ENCODE results near the gene UPK3B.
"Not testable (repeated sequence)": the region's sequence is repeated elsewhere in the genome, so short reads cannot be mapped to it uniquely, and the experiment has no call there.

The UPK3B gene

DNA sequence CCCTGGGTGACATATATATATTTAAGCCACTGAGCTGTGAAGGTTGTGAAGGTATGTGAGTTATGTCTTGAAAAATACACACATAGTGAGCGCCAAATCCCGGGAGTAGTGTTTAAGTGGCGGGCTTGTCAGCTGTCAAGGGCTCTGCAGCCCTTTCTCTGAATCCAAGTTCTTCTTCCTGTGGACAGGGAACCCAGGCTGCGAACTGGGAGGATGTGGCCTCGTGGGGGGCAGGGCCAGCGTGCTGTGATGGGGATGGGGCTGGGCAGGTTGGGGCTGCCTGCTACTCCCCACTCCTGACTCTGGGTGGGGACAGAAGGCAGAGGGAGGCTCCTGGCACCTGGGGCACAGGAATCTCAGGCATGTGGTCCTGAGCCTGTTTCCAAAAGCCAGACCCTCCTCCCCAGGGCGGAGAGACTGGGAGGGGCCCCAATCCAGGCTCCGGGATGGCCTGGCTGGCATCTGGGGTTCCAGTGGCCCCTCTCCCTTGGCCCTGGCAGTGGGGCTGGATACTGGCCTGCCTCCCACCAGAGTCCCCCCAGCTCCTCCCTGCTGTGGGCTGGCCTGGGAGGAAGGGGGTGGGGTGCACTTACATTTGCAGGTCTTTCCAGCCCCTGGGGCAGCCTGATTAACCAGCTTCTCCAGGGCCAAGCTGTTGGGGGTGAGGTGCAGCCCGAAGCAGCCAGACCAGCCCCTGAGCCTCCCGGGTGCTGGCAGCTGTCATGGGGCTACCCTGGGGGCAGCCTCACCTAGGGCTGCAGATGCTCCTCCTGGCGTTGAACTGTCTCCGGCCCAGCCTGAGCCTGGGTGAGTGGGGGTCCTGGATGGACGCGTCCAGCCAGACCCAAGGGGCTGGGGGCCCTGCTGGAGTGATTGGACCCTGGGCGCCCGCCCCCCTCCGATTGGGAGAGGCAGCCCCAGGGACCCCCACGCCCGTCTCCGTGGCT, at the start of gene UPK3B:
Gene UPK3B (plus strand): TSS at position 622 of the 947 bp plus-strand sequence. CDS start 101 bp downstream, at position 723.
- no peak for ATAC-seq

DNA sequence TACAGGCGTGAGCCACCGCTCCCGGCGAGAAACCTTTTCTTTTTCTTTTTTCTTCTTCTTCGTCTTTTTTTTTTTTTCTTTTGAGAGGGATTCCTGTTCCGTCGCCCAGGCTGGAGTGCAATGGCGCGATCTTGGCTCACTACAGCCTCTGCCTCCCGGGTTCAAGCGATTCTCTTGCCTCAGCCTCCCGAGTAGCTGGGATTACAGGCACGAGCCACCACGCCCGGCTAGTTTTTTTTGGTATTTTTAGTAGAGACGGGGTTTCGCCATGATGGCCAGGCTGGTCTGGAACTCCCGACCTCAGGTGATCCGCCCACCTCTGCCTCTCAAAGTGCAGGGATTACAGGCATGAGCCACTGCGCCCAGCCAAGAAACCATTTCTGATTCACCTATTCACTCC, 49.6 kb upstream of the UPK3B start:
- not testable (repeated sequence) for ATAC-seq

DNA sequence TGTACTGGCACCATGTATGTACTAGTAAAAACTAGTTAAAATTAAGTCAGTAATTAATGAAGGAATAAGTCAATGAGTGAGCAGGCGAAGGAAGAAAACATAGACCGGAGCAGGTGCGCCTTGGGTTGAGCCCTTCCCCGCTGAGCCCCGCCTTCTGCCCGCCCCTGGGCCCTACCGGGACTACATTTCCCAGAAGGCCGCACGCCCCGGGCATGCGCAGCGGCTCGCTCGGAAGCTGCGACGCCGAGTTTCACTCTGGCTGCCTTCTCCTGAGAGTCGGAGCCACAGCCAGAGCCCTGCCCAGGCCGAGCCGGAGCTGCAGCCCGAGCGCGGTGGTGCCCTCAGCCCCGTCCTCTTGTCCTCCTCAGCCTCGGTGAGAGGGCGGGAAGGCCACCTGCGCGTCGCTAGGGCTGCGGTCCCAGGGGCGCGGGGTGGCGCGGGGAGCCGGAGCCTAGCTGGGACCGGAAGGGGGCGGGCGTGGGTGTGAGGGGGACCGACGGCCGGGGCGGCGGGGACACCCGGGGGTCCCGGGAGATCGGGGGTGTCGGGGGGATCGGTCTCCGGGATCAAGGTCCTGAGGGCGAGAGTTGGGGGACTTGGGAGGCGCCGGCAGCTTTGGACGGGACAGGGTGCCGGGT, 48.8 kb upstream of the UPK3B start, which contains the start of gene DTX2:
Gene DTX2 (plus strand): TSS at position 246 of the 638 bp plus-strand sequence. CDS start 18,801 bp downstream, outside the sequence.
- peak; percentile 99 for ATAC-seq

DNA sequence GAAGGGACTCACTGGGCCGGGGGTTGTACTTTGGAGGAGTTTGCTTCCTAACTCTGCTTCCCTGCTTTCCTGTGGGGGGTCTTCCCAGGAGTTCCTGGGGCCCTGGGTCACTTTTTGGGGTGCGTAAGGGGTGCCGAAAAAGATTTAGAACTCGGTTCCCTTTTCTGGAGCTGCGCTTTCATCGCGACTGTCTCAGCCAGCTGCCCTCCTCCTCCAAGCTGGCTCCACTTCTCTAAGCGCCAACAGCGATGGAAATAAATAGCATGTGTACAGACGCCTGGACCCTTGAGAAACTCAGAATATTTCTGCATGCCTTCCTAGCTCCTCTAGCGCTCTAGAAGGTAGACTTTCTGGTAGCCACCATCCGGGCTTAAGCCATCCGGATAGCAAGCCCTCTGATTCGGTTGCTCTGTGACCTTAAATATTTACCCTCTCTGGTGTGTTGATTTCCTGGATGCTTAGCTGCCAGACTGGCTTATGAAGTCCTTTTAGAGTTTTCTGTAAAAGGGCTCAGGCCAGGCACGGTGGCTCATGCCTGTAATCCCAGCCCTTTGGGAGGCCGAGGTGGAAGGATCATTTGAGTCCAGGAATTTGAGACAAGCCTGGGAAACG, 48.0 kb upstream of the UPK3B start:
- ATAC-seq: not testable (repeated sequence)

DNA sequence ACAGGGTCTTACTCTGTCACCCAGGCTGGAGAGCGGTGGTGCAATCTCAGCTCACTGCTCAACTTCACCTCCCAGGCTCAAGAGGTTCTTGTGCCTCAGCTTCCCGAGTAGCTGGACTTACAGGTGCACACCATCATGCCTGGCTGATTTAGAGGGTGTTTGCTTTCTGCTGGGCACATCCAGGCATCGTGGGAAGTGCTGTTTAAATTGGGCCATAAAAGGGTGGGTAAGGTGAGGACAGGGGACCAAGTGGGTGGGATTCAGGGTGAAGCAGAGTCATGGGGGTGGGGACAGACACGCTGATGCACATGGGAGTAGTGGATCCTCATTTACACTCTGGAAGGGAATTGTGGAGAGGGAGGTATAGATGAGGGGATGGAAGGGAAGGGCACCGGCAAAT, 45.4 kb upstream of the UPK3B start:
- ATAC-seq: not testable (repeated sequence)

DNA sequence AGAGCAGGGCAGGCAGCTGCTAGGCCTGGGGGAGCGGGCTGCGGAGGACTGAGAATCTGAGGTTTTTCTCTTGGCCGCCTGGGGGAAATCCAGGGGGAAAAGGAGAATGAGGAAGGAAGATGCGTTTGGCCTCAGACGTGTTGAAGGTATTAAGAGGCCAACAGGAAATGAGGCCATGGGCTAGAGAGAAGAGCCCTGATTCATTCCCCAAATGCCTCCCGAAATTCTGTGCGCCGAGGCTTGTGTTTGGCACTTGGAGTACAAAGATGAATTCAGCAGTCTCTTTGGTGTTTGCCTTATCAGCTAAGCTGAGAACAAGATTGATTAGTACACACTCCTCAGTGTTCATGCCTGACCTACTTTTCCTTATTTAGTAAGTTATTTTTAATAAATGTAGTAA, 44.4 kb upstream of the UPK3B start:
- ATAC-seq: not testable (repeated sequence)

DNA sequence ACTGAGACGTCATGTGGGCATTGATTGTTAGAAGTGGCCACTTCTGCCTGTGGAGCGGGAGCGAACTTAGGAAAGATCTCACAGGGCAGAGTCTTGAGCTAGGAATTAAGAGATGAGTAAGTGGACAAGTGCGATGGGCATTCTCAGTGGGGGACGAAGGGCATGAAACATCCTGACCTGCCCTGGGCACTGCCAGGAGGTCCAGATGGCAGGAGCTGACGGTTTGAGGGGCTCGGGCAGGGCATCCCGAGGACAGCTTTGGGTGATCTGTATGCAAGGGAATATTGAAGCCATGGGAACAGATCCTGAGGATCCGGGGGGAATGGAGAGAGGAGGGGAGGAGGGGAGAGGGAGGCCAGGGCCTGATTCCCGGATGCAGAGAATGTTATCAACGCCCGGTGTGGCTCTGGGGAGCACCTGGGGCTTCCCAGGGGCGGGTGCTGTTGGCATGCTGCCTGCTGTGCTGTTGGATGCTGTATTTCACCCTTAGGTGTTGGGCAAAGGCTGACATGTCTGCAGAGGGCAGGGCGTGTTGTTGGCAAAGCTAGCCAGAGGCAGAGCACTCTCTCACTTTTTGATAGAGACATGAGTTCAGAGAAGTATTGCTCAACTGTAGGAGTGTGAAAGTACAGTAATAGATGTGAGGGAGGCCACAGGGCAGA, 42.5 kb upstream of the UPK3B start:
- not testable (repeated sequence) for ATAC-seq

DNA sequence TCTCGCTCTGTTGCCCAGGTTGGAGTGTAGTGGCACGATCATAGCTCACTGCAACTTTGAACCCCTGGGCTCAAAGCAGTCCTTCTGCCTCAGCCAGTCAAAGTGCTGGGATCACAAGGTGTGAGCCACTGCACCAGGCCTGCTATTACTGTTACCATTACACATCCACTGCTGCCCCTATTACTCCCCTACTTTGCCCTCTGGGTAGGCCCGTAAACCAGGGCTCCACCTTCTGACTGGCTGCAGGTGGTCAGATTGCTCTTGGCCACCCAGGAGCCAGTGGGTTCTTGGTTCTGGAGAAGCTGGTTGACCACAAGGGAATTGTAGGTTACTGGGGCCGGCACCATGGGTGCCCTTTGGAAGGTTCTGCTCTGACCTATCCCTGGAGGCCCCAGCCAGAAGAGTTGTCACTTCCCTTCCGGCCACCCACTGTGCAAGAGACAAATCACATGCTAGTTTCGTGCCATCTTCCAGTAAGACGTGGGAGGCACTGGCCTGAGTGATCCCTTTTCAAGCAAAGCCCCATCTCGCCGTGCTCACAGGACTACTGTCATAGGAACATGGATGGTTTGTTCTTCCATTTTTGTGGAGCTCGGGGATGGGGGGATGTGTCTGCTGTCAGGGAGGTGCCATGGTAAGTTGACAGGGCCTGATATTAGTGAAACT, 38.7 kb upstream of the UPK3B start:
- not testable (repeated sequence) for ATAC-seq

DNA sequence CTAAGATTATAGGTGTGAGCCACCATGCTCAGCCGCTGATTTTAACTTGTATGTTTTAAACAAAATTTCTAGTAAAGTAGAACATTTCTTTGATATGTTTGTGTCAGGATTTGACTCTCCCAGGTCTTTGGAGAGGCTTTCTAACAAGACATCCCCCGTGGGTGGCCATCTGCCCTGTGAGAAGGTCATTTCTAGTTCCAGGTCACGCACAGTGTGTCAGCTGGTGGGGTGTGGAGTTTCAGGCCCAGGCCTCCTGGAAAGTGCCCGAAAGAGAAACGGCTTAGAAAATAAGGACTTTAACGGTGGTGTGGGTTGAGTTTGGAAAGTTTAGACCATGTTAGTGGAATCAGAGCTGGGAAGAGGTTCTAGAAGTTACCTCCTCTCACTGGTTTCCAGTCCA, 37.3 kb upstream of the UPK3B start:
- not testable (repeated sequence) for ATAC-seq

DNA sequence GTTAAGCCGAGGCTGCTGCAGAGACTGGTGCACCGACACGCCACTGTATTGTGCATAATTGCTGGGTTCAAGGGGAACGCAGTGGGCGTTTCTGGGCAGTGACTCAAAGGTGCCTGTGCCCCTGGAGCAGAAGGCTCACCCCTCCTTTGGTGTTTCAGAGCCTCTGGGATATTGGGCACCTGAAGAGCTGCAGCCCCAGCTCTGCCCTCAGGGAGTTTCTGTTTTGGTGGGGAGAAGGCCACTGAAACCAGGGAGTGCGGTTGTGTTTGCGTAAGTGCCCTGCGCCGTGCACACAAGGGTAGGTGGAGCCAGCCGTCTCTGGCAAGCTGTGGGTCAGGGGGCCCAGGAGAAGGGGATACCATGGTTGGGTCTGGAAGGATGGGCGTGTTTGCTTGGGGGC, 34.1 kb upstream of the UPK3B start:
- ATAC-seq: not testable (repeated sequence)

DNA sequence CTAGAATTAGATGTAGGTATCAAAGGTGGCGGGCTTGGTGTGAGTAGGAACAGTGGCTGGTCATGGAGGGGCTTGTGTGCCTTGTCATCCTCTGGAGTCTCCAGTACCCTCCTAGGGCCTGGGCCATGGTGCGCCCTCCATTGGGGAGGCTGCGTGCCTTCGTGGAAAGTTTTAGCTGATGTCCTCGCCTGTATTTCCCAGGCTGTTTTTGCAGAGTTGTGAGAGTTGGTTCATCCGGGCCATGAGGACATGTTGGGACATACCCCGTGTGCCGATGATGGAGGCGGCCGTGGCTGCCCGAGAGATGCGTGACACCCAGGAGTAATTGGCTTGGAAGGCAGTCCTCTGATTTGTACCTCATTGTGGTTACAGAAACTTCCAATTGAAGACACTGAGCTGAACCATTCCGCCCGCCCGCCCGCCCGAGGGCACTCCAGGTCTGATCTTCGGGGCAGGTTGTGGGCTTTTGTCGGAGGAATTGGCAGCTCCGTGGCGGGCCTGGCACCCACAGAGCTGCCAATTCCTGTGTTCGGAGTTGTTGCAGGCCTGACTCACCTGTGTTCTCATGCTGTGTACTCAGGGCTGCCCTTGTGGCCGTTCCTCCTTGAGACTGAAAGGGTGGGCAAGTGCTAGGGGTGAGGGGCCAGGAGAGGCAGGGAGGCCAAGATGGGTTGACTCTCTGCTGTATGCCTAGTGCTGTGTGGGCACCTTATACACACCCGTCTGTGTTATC, 33.4 kb upstream of the UPK3B start:
- ATAC-seq: not testable (repeated sequence)

DNA sequence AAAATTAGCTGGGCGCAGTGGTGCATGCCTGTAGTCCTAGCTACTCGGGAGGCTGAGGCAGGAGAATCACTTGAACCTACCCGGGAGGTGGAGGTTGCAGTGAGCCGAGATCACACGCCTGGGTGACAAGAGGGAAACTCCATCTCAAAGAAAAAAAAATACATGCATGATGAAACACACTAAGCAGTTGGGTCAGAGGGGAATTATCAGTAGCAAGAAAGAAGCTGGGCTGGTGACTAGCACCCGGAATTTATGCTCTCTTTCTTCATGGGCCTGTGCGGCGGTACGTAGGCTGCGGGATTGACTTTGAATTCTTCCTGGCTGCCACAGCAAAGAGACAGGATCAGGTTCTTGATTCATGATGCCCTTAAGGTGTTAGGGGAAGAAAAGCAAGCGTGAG, 30.7 kb upstream of the UPK3B start:
- peak in 1 of 2 donors; percentile 33 for ATAC-seq

DNA sequence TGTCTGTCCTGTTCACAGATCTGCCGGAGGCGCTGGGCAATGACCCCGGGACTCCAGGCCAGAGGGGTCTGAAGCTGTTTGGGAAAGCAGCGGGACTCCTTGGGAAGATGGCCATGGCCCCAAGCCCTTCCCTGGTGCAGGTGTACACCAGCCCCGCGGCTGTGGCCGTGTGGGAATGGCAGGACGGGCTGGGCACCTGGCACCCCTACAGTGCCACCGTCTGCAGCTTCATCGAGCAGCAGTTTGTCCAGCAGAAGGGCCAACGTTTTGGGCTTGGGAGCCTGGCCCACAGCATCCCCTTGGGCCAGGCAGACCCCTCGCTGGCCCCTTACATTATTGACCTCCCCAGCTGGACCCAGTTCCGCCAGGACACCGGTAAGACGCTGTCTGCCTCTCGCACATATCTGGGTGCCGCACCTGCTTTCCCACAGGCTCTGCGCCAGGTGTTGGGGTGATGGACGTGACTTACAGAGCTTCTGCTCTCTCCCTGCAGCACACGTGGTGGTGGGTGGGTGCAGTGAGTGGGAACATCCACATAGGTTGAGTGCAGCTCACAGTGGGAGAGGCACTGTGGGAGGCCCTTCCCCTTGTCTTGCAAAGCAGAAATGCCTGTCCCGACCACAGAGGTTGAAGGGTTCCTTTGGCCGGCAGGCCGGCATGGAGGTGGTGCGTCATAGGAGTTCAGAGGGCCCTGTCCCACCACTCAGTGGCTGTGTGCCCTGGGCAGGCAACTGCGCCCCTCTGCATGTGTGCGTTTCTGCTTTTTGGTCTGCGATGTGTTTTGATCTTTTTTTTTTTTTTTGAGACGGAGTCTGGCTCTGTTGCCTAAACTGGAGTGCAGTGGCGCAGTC, 29.7 kb upstream of the UPK3B start:
- not testable (repeated sequence) for ATAC-seq

DNA sequence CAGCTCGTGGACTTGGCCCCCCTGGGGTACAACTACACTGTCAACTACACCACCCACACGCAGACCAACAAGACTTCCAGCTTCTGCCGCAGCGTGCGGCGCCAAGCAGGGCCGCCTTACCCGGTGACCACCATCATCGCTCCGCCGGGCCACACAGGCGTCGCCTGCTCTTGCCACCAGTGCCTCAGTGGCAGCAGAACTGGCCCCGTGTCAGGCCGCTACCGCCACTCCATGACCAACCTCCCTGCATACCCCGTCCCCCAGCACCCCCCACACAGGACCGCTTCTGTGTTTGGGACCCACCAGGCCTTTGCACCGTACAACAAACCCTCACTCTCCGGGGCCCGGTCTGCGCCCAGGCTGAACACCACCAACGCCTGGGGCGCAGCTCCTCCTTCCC, 27.7 kb upstream of the UPK3B start:
- not testable (repeated sequence) for ATAC-seq

DNA sequence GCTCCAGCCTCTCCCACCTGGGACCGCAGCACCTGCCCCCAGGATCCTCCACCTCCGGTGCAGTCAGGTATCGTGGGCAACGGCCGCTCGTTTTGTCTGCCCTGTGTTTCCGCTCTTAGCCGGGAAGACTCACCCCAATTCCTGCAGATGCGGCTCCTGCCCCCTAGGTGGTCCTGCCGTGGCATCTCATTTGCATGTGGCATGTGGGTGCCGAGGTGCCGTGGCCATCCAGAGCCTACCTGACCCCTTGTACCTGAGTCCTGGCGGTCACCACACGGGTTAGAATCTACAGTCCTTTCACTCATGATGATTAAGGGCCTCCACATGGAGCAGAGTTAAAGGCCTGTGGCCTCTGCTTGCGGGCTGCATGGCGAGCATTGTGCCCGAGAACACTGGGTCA, 27.3 kb upstream of the UPK3B start:
- not testable (repeated sequence) for ATAC-seq

DNA sequence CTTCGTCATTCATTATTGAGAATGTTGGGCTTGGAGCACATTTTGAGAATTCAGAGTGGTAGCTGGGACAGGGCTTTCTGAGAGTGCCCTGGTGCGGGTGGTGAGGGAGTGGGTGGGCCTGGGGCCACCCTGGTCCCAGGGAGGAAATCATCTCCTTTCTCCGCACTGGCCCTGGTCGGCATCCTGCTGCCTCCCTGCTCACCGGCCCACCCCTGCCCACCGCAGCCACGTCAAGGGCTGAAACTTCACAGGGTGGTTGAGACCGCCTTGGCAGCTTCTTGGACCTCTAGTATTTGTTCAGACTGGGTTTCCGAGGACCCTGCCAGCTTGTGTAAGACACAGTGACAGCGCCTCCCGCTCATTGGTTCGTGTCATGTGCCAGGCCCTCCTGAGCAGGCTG, 25.9 kb upstream of the UPK3B start:
- not testable (repeated sequence) for ATAC-seq

DNA sequence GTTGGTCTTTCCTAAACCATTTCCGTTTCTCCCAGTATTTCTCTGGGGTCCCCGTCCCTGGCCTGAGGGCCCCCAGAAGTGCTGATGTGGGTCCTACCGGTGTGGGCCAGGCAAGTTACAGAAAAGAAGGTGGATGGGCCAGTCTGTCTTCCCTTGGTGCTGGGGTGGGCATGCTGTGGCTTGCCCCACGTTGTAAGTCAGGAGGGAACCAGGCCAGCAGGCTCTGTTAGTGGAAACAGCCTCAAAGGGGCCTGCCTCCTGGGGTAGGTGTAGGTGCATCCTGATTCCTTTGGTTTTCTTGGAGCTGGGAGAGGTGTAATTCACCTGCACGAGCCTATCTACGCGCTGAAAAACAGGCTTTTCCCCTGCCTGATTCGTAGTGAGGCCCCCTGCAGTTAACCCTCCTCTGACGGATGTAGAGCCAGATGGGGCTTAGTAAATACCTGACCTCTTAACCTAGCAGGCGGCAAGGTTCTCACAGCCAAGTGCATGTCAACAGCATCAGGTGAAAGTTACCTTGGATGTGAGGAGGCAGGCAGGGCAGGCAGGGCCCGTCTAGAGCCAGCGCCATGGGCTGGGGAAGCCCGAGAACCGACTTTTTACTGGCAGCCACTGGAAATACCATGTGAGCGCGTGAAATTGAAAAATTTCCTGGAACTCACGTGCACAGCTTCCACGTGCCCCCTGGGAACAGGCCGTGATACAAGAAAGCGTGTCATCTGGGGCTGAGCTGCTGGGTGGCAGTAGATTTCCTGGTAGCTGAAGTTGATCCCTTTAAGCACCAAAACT, 24.3 kb upstream of the UPK3B start:
- ATAC-seq: peak; percentile 17 to 21

DNA sequence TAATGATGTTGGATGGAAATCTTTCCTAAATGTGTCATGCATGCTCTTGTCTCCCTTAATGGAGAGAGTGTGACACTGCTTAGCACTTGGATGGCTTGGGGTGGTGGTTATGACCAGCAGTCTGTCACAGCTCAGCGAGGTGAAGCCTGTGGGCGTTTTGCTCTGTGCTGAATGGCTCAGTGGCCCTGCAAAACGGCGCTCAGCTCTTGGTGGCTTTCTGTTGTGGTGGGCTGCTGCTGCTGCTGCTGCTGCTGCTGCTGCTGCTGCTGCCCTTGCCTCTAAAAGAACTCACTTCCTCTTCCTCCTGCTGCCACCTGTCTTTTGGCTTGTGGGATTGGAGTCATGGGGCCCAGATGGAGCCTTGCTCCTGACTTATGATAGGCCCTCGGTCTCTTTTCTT, 23.7 kb upstream of the UPK3B start:
- ATAC-seq: peak; percentile 99

DNA sequence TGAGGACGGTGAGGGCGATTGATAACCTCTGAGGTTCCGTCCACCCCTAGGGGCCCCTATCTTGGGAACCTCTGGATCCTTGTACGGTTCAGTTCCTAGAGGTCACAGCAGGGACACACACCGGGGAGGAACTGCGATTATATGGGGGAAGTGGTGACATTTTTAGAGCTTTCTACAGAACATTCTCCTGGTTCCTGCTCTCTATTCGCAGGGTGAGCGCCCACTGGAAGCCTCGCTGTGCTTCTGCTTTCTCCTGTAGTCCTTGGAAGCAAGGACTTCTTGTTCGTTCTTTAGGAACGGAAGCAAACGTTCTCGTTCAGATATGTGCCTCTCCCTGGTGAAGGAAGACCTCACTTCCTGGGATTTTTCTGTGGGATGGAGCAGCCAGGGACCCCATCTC, 22.4 kb upstream of the UPK3B start:
- not testable (repeated sequence) for ATAC-seq

DNA sequence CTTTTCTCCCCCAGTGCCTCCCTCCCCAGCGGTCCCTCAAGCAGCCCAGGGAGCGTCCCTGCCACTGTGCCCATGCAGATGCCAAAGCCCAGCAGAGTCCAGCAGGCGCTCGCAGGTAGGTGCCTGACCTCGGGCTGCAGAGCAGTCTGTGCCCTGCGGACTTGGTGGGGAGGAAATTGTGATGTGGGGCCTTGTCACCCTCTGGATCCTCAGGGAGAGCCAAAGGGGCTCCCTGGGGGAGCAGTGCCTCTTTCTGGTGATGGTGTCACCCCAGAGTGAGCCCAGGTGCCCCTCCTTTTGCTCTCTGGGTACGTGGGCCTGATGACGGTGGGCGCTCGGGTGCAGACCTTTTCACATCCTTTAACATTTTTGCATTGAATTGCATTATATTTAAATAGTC, 18.2 kb upstream of the UPK3B start:
- ATAC-seq: not testable (repeated sequence)

Data from activated CD4-positive, CD25-positive, alpha-beta regulatory T cell treated with anti-CD3 and anti-CD28 coated beads, Interleukin-2, amount 50 U/mL, for 24 hours (primary cell).